Measurements from ENCODE around the gene PALLD.
"Not testable (repeated sequence)": the region's sequence is repeated elsewhere in the genome, so short reads cannot be mapped to it uniquely, and the experiment has no call there.

The PALLD gene

GRCh38 chr4:168496834-168497233 is at the start of gene PALLD:
Gene PALLD (plus strand): TSS chr4:168497052.
- no peak for DNase-seq (ENCODE audit: low read depth in 2 of 2)

- not testable (repeated sequence) for DNase-seq (ENCODE audit: low read depth in 2 of 2)
Measured at GRCh38 chr4:168449063-168449462, 47.8 kb upstream of the PALLD start.

GRCh38 chr4:168449719-168450452 is 47.0 kb upstream of the PALLD start:
- DNase-seq (ENCODE audit: low read depth in 2 of 2): no peak

GRCh38 chr4:168451331-168451730 is 45.5 kb upstream of the PALLD start:
- no peak for DNase-seq (ENCODE audit: low read depth in 2 of 2)

GRCh38 chr4:168451744-168452390 is 45.0 kb upstream of the PALLD start:
- DNase-seq (ENCODE audit: low read depth in 2 of 2): no peak

GRCh38 chr4:168453146-168453545 is 43.7 kb upstream of the PALLD start:
- no peak for DNase-seq (ENCODE audit: low read depth in 2 of 2)

- DNase-seq (ENCODE audit: low read depth in 2 of 2): not testable (repeated sequence)
Measured at GRCh38 chr4:168458256-168458655, 38.6 kb upstream of the PALLD start.

GRCh38 chr4:168461821-168462220 is 35.0 kb upstream of the PALLD start:
- no peak for DNase-seq (ENCODE audit: low read depth in 2 of 2)

- no peak for DNase-seq (ENCODE audit: low read depth in 2 of 2)
Measured at GRCh38 chr4:168472920-168473319, 23.9 kb upstream of the PALLD start.

- no peak for DNase-seq (ENCODE audit: low read depth in 2 of 2)
Measured at GRCh38 chr4:168474660-168475320, 22.1 kb upstream of the PALLD start.

GRCh38 chr4:168475745-168476144 is 21.1 kb upstream of the PALLD start:
- no peak for DNase-seq (ENCODE audit: low read depth in 2 of 2)

- DNase-seq (ENCODE audit: low read depth in 2 of 2): no peak
Measured at GRCh38 chr4:168478868-168479267, 18.0 kb upstream of the PALLD start.

- no peak for DNase-seq (ENCODE audit: low read depth in 2 of 2)
Measured at GRCh38 chr4:168480931-168481611, 15.8 kb upstream of the PALLD start.

- DNase-seq (ENCODE audit: low read depth in 2 of 2): no peak
Measured at GRCh38 chr4:168483811-168484210, 13.0 kb upstream of the PALLD start.

- no peak for DNase-seq (ENCODE audit: low read depth in 2 of 2)
Measured at GRCh38 chr4:168484626-168485025, 12.2 kb upstream of the PALLD start.

- DNase-seq (ENCODE audit: low read depth in 2 of 2): no peak
Measured at GRCh38 chr4:168485156-168485910, 11.5 kb upstream of the PALLD start.

- no peak for DNase-seq (ENCODE audit: low read depth in 2 of 2)
Measured at GRCh38 chr4:168486912-168487281, 10.0 kb upstream of the PALLD start.

GRCh38 chr4:168487282-168488035 is 9.4 kb upstream of the PALLD start:
- DNase-seq (ENCODE audit: low read depth in 2 of 2): no peak

- DNase-seq (ENCODE audit: low read depth in 2 of 2): no peak
Measured at GRCh38 chr4:168488869-168489274, 8.0 kb upstream of the PALLD start.

GRCh38 chr4:168489616-168490015 is 7.2 kb upstream of the PALLD start:
- no peak for DNase-seq (ENCODE audit: low read depth in 2 of 2)

- no peak for DNase-seq (ENCODE audit: low read depth in 2 of 2)
Measured at GRCh38 chr4:168490711-168491110, 6.1 kb upstream of the PALLD start.
